MCF 10A (cell line): Measurements from ENCODE around the gene RPS21. TPM values are rescaled to one million over a fixed set of nuclear protein-coding genes. Genes with fewer than 3 reads are reported as not detected.

ENCODE experiments used
- BruUV-seq: library from RNA; stranded (reverse); fragments of 400-500 nt; replicated peaks from 2 replicates; lab custom pipeline; 2021; lab: Mats Ljungman, UMichigan
- CTCF ChIA-PET: fragments of 300-600 bp; sonication (Branson Sonifier 250); formaldehyde crosslinking; extraction: SDS; loops from one replicate; lab custom pipeline; 2021; ENCODE audit warnings: antibody characterized with exemption, inconsistent platforms; lab: Yijun Ruan, JAX
- POLR2A ChIA-PET: fragments of 300-600, 350-650 bp; sonication (Branson Sonifier 250); formaldehyde crosslinking; extraction: SDS; loops from one replicate; lab custom pipeline; 2020; ENCODE audit warnings: antibody characterized with exemption, inconsistent platforms; lab: Yijun Ruan, JAX
- DNase-seq: peaks from one replicate; pipeline ENCODE4 v3.0.0-alpha.2; 2018; ENCODE audit not compliant: unreplicated experiment
- H3K27ac Mint-ChIP-seq: one replicate; pipeline ENCODE4 v1.8.0; 2022; ENCODE audit warnings: mild to moderate bottlenecking, low read depth, mixed read lengths; ENCODE audit not compliant: unreplicated experiment
- H3K27me3 Mint-ChIP-seq: one replicate; pipeline ENCODE4 v1.8.0; 2022; ENCODE audit warnings: mixed read lengths; ENCODE audit not compliant: insufficient read depth, unreplicated experiment
- H3K36me3 Mint-ChIP-seq: one replicate; pipeline ENCODE4 v1.8.0; 2022; ENCODE audit warnings: mild to moderate bottlenecking, moderate library complexity, mixed read lengths; ENCODE audit not compliant: insufficient read depth, unreplicated experiment
- H3K4me1 Mint-ChIP-seq: one replicate; pipeline ENCODE4 v1.8.0; 2022; ENCODE audit warnings: mixed read lengths; ENCODE audit not compliant: insufficient read depth, unreplicated experiment
- H3K4me3 Mint-ChIP-seq: one replicate; pipeline ENCODE4 v1.8.0; 2022; ENCODE audit warnings: mild to moderate bottlenecking, moderate library complexity, mixed read lengths; ENCODE audit not compliant: unreplicated experiment
- H3K9me3 Mint-ChIP-seq: one replicate; pipeline ENCODE4 v1.8.0; 2022; ENCODE audit warnings: mixed read lengths; ENCODE audit not compliant: unreplicated experiment
- intact Hi-C: fragments of 100-400 bp; cut with micrococcal nuclease; formaldehyde crosslinking; loops from 2 replicates; pipeline ENCODE4 v1.14.1; 2022
- total RNA-seq: library from RNA; stranded (reverse); gene quantifications from 2 replicates; pipeline ENCODE4 v1.2.3, GENCODE V29; 2022
- TF ChIP-seq, protein P1 (sequence below): fragments of 200-600 bp; IDR thresholded peaks from one replicate; pipeline ENCODE4 v1.8.0; 2022; ENCODE audit warnings: antibody characterized with exemption, mild to moderate bottlenecking; ENCODE audit not compliant: unreplicated experiment

The RPS21 gene
- total RNA-seq, 1 experiment from 2014 or later = 2,055 TPM

GRCh38 chr20:62350629-62351422 is 36.1 kb upstream of the RPS21 start:
- TF ChIP-seq, protein P1, sequence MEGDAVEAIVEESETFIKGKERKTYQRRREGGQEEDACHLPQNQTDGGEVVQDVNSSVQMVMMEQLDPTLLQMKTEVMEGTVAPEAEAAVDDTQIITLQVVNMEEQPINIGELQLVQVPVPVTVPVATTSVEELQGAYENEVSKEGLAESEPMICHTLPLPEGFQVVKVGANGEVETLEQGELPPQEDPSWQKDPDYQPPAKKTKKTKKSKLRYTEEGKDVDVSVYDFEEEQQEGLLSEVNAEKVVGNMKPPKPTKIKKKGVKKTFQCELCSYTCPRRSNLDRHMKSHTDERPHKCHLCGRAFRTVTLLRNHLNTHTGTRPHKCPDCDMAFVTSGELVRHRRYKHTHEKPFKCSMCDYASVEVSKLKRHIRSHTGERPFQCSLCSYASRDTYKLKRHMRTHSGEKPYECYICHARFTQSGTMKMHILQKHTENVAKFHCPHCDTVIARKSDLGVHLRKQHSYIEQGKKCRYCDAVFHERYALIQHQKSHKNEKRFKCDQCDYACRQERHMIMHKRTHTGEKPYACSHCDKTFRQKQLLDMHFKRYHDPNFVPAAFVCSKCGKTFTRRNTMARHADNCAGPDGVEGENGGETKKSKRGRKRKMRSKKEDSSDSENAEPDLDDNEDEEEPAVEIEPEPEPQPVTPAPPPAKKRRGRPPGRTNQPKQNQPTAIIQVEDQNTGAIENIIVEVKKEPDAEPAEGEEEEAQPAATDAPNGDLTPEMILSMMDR = no peak
- Mint-ChIP-seq H3K36me3 (peaks cover 73% of the 10 kb centered on the region), H3K9me3 (peaks cover 8% of the 10 kb centered on the region), H3K27ac (peak overlapping the region; percentile 93), H3K4me1 (peaks cover 22% of the 10 kb centered on the region), H3K27me3 (no peaks in the 10 kb centered on the region), H3K4me3 (peak overlapping the region; percentile 53)
- ChIA-PET POLR2A (interaction anchor here (0.6 to 7.4 kb wide), 18 partner anchors 8 to 1690 kb away, joined by 3 to 347 read pairs (median 7); partner anchors contain the start of genes ADRM1, GID8, LAMA5 and RPS21), CTCF (interaction anchor here (0.5 to 4.9 kb wide), 16 partner anchors 8 to 350 kb away, joined by 3 to 63 read pairs (median 4); partner anchors contain the start of gene MTG2)
- no TSS peak for BruUV-seq
- DNase-seq = peak; percentile 67
- intact Hi-C loops = loop anchor here (1.0 kb wide), 1 partner anchor 49 kb away; the partner anchor contains the start of gene ADRM1

DNA sequence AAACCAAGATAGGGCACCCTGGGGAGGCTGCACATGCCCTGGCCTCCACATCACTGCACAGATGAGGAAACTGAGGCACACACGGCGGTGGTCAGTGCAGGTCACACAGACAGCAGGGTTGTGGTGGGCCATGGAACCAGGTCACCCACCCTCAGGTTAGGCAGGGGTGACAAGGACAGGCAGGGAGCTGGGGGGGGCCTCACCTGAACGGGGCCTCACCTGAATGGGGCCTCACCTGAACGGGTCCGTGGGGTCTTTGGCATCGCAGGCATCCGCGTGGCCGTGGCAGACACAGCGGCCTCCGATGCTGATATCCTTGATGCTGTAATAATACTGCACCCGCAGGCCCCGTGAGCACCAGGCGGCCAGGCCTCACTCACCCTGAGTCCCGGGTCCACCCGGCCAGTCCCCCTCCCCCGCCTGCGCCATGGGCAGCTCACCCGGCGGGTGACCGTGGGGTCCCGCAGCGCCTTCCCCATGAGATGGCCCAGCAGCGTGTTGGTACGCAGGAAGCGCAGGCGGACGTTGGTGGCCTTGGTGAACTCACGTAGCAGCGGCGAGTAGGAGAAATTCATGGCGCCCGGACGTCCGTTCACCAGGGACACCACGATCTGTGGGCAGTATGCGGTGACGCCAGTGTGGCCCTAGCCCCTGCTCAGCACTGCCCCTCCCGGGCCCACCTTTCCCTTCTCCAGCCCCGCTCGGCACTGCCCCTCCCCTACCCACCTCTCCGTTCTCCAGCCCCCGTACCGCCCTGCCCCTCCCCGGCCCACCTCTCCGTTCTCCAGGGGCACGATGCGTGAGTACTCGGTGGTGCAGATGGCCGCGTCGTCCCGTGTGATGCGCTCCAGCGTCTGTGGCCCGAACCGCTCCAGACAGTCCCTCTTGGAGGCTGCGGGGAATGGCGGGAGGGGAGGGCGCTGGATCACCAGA is 35.2 kb upstream of the RPS21 start:
- Mint-ChIP-seq H3K4me1 (peaks cover 22% of the 10 kb centered on the region), H3K9me3 (peaks cover 8% of the 10 kb centered on the region), H3K27ac (peak overlapping the region; percentile 93), H3K4me3 (no peak overlapping the region), H3K27me3 (no peaks in the 10 kb centered on the region), H3K36me3 (peaks cover 73% of the 10 kb centered on the region)
- BruUV-seq = no TSS peak
- no peak for DNase-seq
- CTCF ChIA-PET = interaction anchor here (0.6 to 4.9 kb wide), 6 partner anchors 12 to 169 kb away, joined by 3 to 63 read pairs (median 10); partner anchors contain the start of gene MTG2
- TF ChIP-seq, protein P1 = no peak
- POLR2A ChIA-PET = interaction anchor here (0.7 to 7.4 kb wide), 9 partner anchors 7 to 47 kb away, joined by 4 to 347 read pairs (median 15); partner anchors contain the start of genes ADRM1, LAMA5 and RPS21
- intact Hi-C loops = loop anchor here (1.0 kb wide), 1 partner anchor 30 kb away; no protein-coding TSS in a partner anchor

- peaks cover 22% of the 10 kb centered on the region for H3K4me1 Mint-ChIP-seq
- TF ChIP-seq, protein P1 = peak; percentile 53
- peak overlapping the region; percentile 47 for H3K4me3 Mint-ChIP-seq
- BruUV-seq = no TSS peak
- H3K36me3 Mint-ChIP-seq = peaks cover 68% of the 10 kb centered on the region
- peak overlapping the region; percentile 85 for H3K27ac Mint-ChIP-seq
- ChIA-PET CTCF (interaction anchor here (1.1 to 4.9 kb wide), 5 partner anchors 11 to 30 kb away, joined by 3 to 63 read pairs (median 14); no protein-coding TSS in a partner anchor), POLR2A (interaction anchor here (0.7 to 7.4 kb wide), 5 partner anchors 13 to 47 kb away, joined by 4 to 347 read pairs (median 4); partner anchors contain the start of gene LAMA5)
- intact Hi-C loops = loop anchor here (1.0 kb wide), 1 partner anchor 29 kb away; no protein-coding TSS in a partner anchor
- H3K27me3 Mint-ChIP-seq = no peaks in the 10 kb centered on the region
- DNase-seq = peak; percentile 93
- peaks cover 8% of the 10 kb centered on the region for H3K9me3 Mint-ChIP-seq
These were observed 34.3 kb upstream of the RPS21 start for GRCh38 chr20:62352402-62353288.
